Measurements from ENCODE around the gene KCNJ1.

KCNJ1 gene

DNA sequence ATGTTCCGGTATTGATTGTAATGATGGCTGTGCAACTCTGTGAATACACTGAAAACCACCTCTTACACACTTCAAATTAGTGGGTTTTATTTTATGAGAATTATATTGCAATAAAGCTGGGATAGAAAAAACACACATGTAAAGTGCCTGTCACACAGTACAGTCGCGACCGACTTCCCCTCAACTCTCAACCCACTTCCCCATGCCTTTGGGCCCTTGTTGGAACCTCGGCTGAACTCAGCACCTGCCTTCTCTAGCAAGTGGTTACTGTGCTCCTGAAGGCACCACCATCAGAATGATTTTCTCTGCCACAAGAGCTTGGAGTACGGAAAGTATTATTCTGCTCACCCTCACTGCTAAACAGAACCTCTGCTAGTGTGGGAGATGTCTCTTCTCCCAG, 13.5 kb downstream of the KCNJ1 start:
- DNase-seq (ENCODE audit: low read depth), result no peak
- H3K4me3 ChIP-seq (ENCODE audit: low read depth, low read length), result no peak overlapping the region
- TF ChIP-seq, protein P1, sequence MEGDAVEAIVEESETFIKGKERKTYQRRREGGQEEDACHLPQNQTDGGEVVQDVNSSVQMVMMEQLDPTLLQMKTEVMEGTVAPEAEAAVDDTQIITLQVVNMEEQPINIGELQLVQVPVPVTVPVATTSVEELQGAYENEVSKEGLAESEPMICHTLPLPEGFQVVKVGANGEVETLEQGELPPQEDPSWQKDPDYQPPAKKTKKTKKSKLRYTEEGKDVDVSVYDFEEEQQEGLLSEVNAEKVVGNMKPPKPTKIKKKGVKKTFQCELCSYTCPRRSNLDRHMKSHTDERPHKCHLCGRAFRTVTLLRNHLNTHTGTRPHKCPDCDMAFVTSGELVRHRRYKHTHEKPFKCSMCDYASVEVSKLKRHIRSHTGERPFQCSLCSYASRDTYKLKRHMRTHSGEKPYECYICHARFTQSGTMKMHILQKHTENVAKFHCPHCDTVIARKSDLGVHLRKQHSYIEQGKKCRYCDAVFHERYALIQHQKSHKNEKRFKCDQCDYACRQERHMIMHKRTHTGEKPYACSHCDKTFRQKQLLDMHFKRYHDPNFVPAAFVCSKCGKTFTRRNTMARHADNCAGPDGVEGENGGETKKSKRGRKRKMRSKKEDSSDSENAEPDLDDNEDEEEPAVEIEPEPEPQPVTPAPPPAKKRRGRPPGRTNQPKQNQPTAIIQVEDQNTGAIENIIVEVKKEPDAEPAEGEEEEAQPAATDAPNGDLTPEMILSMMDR (IDR thresholded peaks at IDR 0.05; ENCODE audit: control insufficient read depth, extremely low read depth, insufficient read depth), result no peak

GRCh38 chr11:128852327-128853023, 14.6 kb downstream of the KCNJ1 start:
- no peak for DNase-seq (ENCODE audit: low read depth)
- no peak overlapping the region for H3K4me3 ChIP-seq (ENCODE audit: low read depth, low read length)
- TF ChIP-seq, protein P1 (IDR thresholded peaks at IDR 0.05; ENCODE audit: control insufficient read depth, extremely low read depth, insufficient read depth), result no peak

DNA sequence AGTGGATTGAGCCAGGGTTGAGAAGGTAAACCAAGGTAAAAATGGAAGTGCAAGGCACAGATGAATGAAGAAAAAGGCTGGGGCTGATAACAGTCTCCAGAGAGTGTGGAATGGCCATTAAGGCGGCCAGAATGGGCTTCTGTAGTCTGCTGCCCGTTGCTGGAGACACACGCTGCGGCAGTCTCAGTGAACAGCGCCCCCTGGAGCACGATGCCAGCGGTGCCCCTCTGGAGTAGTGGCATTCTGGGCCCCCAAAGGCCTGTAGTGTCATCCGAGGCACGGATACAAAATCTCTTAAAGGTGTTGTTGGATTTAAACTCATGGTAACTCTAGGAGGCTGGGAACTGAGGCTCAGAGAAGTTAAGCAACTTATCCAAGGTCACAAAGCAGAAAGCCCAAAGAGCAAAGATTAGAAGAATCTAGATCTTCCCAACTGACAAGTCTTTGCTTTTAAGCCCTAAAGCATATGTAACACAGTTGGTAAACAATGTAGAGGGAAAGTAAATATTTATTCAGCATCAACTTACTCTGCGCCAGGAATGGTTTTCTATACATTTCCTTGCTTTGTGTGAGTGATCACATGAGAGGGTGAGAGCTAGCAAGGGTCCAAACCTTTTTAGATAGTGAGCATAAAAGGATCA, 18.2 kb downstream of the KCNJ1 start:
- no peak overlapping the region for H3K4me3 ChIP-seq (ENCODE audit: low read depth, low read length)
- TF ChIP-seq, protein P1 (IDR thresholded peaks at IDR 0.05; ENCODE audit: control insufficient read depth, extremely low read depth, insufficient read depth), result peak; percentile 25; the same call in 1 of the 2 replicates
- peak; percentile 31 for DNase-seq (ENCODE audit: low read depth)

DNA sequence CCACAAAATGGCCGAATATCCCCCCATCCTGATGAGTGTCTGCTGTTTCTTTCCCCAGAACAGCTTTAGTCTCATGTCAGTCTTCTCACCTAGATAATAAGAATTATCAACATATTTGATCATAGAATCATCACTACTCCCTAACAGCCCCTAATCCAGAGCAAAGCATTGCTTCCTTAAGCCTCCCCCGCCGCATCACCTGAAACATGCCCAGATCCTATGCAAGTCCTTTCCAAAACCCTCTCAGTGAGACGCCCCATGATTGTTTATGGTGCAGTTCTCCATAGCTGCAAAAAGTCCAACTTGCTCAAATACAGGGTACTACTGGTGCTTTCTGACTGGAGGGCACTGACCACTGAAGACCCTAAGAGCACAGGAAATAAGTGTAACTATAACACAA, 20.1 kb downstream of the KCNJ1 start:
- DNase-seq (ENCODE audit: low read depth), result no peak
- TF ChIP-seq, protein P1 (IDR thresholded peaks at IDR 0.05; ENCODE audit: control insufficient read depth, extremely low read depth, insufficient read depth), result no peak
- no peak overlapping the region for H3K4me3 ChIP-seq (ENCODE audit: low read depth, low read length)

- TF ChIP-seq, protein P1 (IDR thresholded peaks at IDR 0.05; ENCODE audit: control insufficient read depth, extremely low read depth, insufficient read depth), result no peak
- no peak overlapping the region for H3K4me3 ChIP-seq (ENCODE audit: low read depth, low read length)
- DNase-seq (ENCODE audit: low read depth), result no peak
Observed at GRCh38 chr11:128845334-128845780, 21.7 kb downstream of the KCNJ1 start.

DNA sequence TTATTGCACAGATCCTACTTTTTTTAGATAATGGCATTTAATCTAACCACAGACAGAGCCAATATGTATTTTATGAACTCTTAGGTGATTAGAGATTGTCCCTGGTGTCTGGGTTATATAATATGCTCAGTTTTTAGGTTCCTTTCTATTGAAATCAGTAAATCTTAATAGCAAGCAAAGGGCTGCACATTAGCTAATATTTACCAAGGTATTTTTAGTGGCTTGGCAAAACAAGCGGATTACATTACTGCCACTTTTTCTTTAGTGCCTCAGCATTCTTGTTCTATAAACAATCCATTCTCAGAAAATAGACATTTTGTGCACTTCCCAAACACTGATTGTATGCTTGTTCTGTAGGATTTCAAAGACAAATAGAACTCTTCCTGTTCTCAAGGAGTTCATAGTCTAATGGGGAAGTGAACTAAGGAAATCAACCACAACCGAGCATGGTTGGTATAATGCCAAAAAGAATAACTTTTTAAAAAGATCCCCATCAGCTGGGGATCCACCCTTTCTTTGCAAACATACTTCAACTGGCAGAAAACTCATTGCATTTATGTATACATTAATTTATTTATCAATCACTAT, 23.8 kb downstream of the KCNJ1 start:
- H3K4me3 ChIP-seq (ENCODE audit: low read depth, low read length), result no peak overlapping the region
- TF ChIP-seq, protein P1 (IDR thresholded peaks at IDR 0.05; ENCODE audit: control insufficient read depth, extremely low read depth, insufficient read depth), result no peak
- DNase-seq (ENCODE audit: low read depth), result no peak

All from LNCaP clone FGC (cell line).